ENCODE results near the gene SLC12A2.

SLC12A2 gene

DNA sequence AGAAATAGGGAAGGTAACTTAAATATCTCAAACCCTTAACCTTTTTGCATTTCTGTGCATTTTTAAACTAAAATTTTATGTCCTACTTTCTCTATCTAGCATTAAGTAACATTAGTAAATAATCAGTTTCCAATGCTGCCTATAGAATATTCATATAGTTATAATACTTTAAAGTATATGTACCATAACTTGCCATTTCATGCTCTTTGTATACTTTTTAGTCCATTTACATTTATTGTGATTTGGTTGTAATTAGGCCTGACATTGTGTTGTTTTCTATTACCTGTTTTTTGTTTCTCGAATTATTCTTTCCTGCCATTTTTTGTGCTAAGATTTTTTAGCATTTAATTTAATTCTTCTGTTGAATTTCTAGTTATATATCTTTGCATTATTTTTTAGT lies 13.7 kb downstream of the SLC12A2 start:
- no peak for DNase-seq (ENCODE audit: low read depth in 2 of 2)

DNA sequence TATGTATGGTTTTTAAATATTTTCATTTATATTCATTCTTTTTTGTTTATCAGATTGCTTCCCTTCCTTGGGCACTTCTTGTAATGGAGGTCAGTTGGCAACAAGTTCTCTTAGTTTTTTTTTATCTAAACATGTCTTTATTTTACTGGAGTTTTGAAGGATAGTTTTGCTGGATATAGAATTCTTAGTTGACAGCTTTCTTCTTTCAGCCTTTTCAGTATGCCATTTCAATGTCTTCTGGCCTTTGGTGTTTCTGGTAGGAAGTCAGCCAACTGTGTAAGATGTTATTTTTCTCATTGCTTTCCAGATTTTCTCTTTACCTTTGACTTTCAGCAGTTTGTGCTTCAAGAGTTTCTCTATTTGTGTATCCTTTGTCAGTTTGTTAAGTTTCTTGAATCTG lies 14.2 kb downstream of the SLC12A2 start:
- DNase-seq (ENCODE audit: low read depth in 2 of 2), result no peak

DNA sequence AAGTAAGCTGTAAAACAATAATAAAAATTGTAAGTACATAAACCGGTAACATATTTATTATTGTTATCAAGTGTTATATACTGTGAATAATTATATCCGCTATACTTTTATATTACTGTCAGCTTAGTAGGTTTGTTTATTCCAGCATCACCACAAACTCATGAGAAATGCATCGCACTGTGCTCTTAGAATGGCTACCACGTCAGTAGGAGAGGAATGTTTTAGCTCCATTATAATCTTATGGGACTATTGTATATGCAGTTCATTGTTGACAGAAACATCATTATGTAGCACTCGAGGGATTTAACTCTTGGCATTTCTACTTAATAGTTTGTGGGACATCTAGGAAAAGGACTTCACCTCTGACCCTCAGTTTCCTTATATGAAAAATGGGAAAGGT lies 16.4 kb downstream of the SLC12A2 start:
- DNase-seq (ENCODE audit: low read depth in 2 of 2), result no peak

DNA sequence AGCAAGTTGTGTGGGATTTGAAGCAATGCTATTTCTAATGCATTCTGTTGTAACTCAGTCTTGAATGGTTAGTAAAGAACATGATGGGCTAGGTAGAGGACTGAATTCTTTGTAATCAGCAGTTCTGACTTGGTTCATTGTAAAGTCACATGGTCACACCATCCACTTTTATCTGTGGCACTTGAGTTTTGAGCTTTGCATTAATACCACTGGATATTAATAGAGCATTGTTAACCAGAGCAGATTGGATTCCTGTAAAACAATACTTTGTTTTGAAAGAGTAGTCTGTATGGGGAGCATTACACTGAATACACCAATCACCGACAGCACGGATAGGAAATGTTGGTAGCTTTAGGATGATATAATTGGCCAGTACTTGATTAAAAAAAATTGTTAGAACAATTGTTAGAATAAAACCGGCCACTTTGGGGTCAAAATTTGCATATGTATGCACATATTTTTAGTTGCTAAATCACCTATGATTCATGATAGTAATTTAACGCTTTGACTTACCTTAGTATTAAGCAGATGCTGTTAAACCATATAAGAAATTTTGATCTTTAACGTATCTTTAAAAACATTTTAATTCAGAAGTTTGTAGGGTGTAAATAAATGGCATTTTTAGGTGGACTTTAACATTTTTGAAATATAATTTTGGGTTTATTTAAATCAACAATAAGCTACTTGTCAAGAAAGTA lies 17.4 kb downstream of the SLC12A2 start:
- no peak for DNase-seq (ENCODE audit: low read depth in 2 of 2)

DNA sequence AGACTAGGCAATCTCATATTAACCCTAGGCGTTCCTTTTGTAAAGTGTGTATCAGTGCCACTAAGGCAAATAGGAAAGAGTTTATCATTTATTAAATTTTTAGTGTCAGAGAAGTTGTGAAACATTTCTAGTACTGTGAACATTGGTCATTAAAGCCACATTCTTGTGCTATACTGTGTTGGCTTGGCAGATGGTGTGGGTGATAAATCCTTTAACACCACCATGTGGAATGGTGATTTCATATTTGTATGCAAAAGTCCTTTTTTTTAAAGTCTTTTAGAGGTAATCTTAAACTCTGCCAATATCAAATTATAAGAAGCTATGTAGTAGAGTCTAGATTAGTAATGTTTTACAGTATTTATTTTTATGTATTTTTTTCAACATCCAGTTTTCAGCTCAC lies 18.1 kb downstream of the SLC12A2 start:
- no peak for DNase-seq (ENCODE audit: low read depth in 2 of 2)

DNA sequence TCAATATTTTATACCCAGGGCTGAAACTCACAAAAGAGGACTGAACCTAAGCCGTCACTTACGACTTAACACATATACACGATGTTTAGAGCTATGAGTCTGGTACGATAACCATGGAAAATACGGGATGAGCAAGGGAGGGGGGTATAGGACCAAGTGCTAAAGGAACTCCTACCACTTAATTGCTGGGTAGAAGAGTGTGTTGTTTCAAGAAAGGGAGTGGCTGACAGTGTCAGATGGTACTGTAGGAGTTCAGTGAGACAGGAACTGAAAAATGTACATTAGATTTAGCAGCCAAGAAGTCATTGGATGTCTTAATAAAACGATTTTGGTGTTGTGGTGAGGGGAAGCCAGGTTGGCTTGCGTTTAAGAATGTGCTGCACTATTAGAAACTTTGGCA lies 21.6 kb downstream of the SLC12A2 start:
- DNase-seq (ENCODE audit: low read depth in 2 of 2), result no peak

DNA sequence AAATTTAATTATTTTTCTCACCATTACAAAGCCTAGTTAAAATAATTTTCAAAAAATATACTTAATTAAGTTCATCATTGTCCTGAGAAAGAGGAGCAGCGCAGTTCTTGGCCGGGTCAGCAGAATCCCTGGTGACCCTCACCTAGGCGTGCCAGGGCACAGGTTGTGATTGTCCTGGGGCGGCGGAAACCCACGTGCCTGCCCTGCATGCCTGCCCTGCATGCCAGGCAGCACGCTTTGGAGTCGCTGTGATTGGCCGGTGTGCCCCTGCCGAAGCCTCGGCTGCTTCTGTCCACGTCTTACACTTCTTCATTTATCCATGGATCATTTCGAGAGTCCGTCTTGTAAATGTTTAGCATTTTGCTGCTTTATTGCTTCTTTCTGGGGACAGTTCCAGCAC lies 25.6 kb downstream of the SLC12A2 start:
- DNase-seq (ENCODE audit: low read depth in 2 of 2), result no peak

DNA sequence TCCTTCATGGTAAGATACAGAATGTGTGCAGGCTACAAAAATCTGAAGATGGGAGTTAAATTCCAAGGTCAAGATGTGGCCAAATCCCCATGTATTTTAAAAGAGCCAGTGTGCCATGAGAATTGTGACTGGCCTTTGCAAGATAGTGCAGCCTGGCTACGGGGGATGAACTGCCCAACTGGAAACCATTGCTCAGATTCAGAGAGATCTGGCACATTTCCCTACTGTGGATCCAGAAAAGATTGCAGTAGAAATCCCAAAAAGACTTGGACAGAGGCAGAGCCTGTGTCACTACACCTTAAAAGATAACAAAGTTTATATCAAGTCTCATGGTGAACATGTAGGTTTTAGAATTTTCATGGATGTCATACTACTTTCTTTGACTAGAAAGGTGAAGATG lies 26.2 kb downstream of the SLC12A2 start:
- DNase-seq (ENCODE audit: low read depth in 2 of 2), result no peak

DNA sequence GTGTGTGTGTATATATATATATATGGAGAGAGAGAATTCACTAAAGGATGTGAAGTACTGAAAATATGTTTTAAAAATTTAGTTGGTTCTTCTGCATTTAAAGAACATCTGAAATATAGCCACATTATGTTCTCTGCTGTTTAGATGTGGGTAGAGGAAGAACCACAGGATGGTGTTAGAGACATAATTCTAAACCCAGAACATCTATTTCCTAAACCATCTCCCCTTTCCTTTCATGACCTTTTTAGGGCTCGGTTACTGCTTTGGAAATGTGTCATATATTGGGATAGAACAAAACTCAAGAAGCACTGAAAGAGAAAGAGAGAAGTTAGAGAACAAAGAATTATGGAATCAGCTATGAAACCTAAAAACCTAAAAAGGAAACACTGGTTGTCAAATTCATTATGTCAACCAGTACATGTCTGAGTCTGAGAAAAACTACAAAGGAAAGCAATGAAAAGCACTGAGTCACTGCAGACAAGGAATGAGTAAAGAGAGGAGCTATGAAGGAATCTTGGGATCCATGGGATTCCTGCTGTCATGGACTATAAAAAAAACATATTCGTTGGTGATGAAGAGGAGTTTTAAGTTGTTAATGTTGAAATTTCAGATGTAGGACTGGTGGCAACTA lies 28.4 kb downstream of the SLC12A2 start:
- DNase-seq (ENCODE audit: low read depth in 2 of 2), result no peak

DNA sequence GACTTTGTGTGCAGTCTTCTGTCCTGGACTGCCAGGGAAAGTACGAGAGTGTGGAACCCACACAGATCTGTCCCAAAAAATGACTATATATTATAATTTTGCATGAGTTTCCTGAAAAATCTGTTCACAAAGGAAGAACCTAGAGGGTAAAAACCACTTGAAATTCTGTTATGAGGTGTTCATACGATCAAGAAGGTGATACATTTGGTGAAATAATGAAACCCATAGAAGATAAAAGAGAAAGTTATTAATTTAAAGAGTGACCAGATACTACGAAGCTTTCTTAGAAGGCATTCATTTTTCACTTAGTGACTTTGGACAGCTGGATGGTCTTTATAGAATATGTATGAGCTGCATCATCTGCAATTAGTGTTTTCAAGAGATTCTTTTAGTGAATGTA lies 32.9 kb downstream of the SLC12A2 start:
- DNase-seq (ENCODE audit: low read depth in 2 of 2), result no peak

DNA sequence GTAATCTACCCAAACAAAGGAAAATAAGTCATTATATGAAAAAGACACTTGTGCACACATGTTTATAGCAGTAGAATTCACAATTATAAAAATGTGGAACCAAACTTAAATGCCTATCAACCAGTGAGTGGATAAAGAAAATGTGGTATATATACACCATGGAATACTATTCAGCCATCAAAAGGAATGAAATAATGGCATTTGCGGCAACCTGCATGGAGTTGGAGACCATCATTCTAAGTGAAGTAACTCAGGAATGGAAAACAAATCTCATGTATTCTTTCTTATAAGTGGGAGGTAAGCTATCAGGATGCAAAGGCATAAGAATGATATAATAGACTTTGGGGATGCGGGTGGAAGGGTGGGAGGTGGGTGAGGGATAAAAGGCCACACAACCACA lies 34.6 kb downstream of the SLC12A2 start:
- DNase-seq (ENCODE audit: low read depth in 2 of 2), result no peak

DNA sequence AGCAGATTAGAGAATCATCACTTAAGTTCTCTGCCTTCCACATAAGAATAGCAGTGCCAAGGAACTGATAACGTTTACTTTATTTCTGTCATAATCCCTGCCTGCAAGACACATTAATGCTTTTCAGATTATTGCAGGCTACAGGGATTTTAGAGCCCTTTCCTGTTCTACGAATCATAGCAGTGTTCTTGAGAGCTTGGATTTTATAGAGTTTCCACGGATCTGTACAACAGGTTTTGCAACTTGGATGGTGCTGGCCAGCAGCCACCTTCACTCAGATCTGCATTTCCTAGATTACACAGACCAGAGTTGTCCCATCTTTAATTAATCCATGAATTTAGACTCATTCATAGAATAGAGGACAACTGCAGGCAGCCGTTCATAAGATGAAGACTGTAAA lies 38.1 kb downstream of the SLC12A2 start:
- no peak for DNase-seq (ENCODE audit: low read depth in 2 of 2)

DNA sequence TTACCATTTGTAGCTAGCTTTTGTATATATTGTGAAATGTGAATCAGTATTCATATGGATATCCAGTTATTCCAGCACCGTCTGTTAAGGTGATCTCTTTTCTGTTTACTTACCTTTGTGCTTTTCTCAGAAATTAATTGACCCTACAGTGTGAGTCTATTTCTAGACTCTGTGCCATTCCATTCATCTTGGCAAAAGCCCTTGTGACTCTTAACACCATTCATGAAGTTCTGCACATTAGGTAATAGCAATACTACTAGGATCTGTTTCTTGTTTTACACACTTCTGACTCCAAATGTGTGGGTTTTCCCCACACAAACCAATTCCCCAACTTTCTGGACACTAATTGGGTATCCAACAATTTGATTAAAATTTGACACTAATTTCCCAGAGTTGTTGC lies 40.4 kb downstream of the SLC12A2 start:
- DNase-seq (ENCODE audit: low read depth in 2 of 2), result no peak

DNA sequence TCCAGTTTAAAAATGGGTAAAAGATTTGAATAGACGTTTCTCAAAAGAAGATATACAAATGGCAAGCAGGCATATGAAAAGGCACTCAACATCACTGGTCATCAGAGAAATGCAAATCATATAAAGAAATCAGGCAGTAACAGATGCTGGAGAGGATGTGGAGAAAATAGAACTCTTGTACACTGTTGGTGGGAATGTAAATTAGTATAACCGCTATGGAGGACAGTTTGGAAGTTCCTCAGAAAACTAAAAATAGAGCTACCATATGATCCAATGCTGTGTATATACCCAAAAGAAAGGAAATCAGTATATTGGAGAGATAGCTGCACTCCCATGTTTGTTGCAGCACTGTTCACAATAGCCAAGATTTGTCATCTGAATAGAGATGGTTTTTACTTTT lies 42.7 kb downstream of the SLC12A2 start:
- no peak for DNase-seq (ENCODE audit: low read depth in 2 of 2)

DNA sequence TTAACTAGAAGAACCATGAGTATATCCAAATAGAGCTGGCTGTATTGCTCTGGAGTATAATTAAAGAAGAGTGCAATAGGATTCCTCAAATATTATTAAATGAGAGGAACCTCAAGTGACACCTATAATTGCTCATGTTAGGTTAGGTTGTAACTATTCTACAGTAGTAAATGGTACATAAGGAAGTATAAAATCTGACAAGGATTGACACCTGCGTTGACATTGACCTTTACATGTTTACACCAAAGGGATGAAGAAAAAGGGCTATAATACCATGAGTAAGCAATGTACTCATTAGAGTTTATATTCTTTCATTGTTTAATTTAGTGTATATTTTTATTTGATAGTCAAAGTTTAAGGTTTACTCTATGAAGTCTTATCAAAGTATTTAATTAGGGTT lies 48.9 kb downstream of the SLC12A2 start:
- DNase-seq (ENCODE audit: low read depth in 2 of 2), result no peak

DNA sequence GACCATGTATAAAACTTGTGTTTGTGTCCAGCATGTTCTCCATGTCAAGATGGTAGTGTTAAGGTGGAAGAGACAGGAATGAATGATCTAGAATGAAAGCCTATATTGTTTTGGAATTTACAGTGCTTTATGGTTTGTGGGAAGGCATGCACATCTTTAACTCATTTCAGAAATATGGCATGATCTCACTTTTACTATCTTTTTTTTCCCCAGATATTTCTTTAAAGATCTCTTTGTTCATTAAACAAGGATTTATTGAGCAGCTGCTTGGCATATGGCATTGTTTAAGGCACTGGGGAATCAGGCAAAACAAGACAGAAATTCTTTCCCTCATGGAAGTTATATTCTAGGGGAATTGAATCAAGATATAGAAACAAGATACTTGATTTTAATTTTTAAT lies 51.7 kb downstream of the SLC12A2 start:
- no peak for DNase-seq (ENCODE audit: low read depth in 2 of 2)

DNA sequence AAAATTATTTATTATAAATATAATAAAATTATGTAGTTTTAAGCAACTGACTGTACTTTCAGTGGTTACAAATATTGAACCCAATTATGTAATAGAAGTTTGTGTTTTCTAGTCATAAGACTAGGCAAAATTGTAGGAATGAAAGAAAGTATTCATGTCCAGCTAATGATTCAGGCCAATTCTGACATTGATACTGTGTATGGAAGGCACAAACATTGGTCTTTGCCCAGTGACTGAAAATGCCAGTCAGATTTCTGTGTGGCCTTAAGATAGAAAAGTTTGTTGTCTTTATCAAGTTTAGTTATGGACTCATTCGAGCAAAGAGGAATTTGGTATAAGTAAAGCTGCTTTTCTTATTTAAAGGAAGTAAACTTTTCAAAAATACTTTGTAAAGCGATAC lies 60.3 kb downstream of the SLC12A2 start:
- DNase-seq (ENCODE audit: low read depth in 2 of 2), result no peak

DNA sequence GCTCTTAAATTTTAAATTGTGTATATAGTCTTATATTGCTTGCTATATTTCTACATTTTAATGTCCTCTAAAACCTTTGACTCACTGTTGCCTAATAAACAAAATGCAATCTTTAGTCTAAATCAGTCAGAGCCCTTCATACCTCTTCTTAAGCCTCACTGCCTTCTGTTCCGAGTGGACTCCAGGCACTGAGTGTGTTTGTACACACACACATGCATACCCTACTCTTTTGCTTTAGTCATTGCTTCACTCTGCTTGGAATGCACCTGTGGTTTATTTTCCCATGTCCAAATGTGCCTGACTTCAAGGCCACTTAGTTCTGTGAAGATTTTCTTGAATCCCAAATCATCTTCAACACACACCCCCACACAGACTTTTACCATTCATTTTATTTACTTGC lies 60.9 kb downstream of the SLC12A2 start:
- DNase-seq (ENCODE audit: low read depth in 2 of 2), result no peak

DNA sequence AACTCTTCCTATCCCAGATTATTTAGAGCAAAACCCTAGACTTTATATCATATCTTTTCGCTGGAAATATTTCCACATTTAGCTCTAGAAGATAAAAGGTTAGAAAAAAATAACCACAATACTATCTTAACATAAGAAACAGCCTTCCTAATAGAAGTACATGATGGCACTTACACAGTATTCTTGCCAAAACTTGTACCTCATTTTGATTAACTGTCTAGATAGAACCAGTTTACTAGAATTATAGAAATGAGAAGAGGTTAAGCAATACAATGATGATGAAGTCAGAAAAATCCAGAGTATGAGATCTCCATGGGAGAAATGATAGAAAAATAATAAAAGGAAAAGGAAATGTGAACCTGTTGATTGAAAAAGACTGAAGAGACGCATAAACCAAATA lies 63.1 kb downstream of the SLC12A2 start:
- DNase-seq (ENCODE audit: low read depth in 2 of 2), result no peak

DNA sequence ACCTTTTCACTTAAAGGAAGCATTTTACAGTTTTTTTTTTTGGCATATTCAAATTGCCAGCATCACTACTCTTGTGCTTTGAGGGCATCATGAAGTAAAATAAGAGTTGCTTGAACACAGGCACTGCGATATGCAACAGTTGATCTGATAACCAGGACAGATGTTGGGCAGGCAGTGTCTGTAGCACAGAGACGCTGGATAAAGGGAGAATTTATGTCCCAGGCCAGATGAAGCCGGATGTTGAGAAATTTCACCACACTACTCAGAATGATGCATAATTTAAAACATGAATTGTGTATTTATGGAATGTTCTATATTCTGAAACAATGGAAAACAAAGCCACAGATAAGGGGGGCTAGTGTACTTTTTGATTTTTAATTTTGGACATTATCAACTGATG lies 71.4 kb downstream of the SLC12A2 start:
- DNase-seq (ENCODE audit: low read depth in 2 of 2), result no peak

DNA sequence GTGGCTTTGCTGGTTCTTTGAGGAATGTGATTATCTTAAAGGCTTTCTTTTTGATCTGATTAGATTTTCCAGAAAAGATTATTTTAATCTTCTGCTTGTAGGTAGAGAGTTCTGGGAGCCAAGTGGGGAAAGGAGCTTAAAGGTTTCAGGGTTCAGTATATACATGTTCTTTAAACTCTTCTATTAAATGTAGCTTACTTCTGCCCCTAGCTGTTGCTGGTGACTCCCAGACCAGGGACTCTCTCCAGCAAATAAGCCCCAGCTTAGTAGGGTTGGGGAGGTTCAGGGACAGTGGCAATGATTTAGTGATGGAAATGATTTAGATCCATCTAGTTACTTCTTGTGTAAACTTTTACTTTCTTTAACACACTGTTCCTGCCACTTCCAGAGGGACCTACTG lies 72.2 kb downstream of the SLC12A2 start:
- DNase-seq (ENCODE audit: low read depth in 2 of 2), result no peak

DNA sequence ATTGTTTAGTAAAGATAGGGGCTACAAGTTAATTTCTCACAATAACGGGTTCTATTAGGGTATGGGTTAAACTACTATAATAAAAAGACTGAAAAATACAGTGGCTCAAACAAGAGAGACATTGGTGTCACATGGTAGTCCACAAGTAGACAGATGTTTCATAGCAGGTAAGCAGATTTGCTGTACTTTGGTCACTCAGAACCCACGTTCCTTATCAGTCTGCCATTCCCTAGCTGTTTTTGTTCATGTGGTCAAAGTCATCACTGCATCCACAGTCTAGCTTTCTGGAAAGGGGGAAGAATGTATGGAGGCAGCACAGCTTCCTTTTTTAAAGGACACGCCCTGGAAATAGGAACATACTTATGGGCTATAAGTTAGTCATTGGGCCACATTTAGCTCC lies 73.0 kb downstream of the SLC12A2 start:
- DNase-seq (ENCODE audit: low read depth in 2 of 2), result no peak

DNA sequence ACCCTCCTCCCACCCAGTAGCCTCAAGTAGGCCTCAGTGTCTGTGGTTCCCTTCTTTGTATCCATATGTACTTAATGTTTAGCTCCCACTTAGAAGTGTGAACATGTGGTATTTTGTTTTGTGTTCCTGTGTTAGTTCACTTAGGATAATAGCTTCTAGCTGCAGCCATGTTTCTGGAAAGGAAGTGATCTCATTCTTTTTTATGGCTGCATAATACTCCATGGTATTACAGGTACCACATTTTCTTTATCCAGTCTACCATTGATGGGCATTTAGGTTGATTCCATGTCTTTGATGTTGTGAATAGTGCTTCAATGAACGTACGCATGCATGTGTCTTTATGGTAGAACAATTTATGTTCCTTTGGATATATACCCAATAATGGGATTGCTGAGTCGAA lies 74.8 kb downstream of the SLC12A2 start:
- DNase-seq (ENCODE audit: low read depth in 2 of 2), result no peak

DNA sequence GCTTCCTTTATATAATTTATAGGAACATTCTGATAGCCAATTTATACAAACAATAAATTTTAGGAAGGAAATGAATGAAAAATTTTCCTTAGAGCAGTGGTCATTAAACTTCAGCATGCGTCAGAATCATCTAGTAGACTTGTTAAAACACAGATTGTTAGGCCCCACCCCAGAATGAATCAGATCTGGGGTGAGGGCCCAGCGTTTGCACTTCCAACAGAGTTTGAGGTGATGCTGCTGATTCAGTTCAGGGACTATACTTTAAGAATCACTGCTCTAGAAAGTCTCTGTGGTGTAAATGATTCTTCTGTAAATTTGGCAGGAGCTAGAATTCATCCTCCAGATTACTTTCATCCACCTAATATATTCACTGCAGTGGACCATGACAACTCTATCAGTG lies 80.4 kb downstream of the SLC12A2 start:
- no peak for DNase-seq (ENCODE audit: low read depth in 2 of 2)

All from stimulated activated CD8-positive, alpha-beta memory T cell treated with anti-CD3 and anti-CD28 coated beads, Interleukin-7, amount 100 ng/mL, for 4 hours (primary cell).